Type B pancreatic cell (in vitro differentiated cells): ENCODE measurements around the gene RBSN. TPM values are rescaled to one million over a fixed set of nuclear protein-coding genes. Genes with fewer than 3 reads are reported as not detected.

Experiments used
- DNase-seq: peaks from one replicate; pipeline ENCODE4 v3.0.0; 2021; ENCODE audit warnings: mixed read lengths; ENCODE audit not compliant: unreplicated experiment; ENCODE audit errors: extremely low spot score
- H3K27ac Mint-ChIP-seq: 2 replicates; pipeline ENCODE4 v1.8.0; 2021; ENCODE audit warnings: mild to moderate bottlenecking, mixed read lengths
- H3K27me3 Mint-ChIP-seq: 2 replicates; pipeline ENCODE4 v1.8.0; 2021; ENCODE audit warnings: mixed read lengths
- H3K36me3 Mint-ChIP-seq: 2 replicates; pipeline ENCODE4 v1.8.0; 2021; ENCODE audit warnings: mixed read lengths
- H3K4me1 Mint-ChIP-seq: one replicate; pipeline ENCODE4 v1.8.0; 2021; ENCODE audit warnings: mixed read lengths; ENCODE audit not compliant: unreplicated experiment
- H3K4me3 Mint-ChIP-seq: 2 replicates; pipeline ENCODE4 v1.8.0; 2021; ENCODE audit warnings: mild to moderate bottlenecking, mixed read lengths
- H3K9me3 Mint-ChIP-seq: 2 replicates; pipeline ENCODE4 v1.8.0; 2021; ENCODE audit warnings: mixed read lengths
- CTCF ChIP-seq: fragments of 200-600 bp; sonication (generic); conservative IDR thresholded peaks from 2 replicates; pipeline ENCODE4 v1.5.0; 2021; ENCODE audit warnings: antibody characterized with exemption, mild to moderate bottlenecking
- total RNA-seq: library from RNA; stranded (reverse); gene quantifications from 2 replicates; pipeline ENCODE4 v1.2.1, GENCODE V29; 2021; ENCODE audit warnings: low replicate concordance

The RBSN gene
- total RNA-seq, 1 donor from 2014 or later, result 29.1 TPM

GRCh38 chr3:15032650-15033049, 66.3 kb downstream of the RBSN start:
- no peak for TF ChIP-seq CTCF
- no peak for DNase-seq
- no peaks in the 10 kb centered on the region for H3K4me1 Mint-ChIP-seq
- H3K36me3 Mint-ChIP-seq, result peaks cover 23% of the 10 kb centered on the region
- no peak overlapping the region for H3K27ac Mint-ChIP-seq
- no peaks in the 10 kb centered on the region for H3K27me3 Mint-ChIP-seq
- H3K9me3 Mint-ChIP-seq, result no peaks in the 10 kb centered on the region
- H3K4me3 Mint-ChIP-seq, result no peak overlapping the region

GRCh38 chr3:15029625-15030024, 69.3 kb downstream of the RBSN start:
- no peak for TF ChIP-seq CTCF

GRCh38 chr3:15023719-15024118, 75.2 kb downstream of the RBSN start:
- Mint-ChIP-seq H3K27me3 (no peaks in the 10 kb centered on the region), H3K27ac (no peak overlapping the region), H3K9me3 (no peaks in the 10 kb centered on the region), H3K4me3 (no peak overlapping the region), H3K36me3 (peaks cover 32% of the 10 kb centered on the region), H3K4me1 (no peaks in the 10 kb centered on the region)
- TF ChIP-seq CTCF, result no peak
- no peak for DNase-seq

More at GRCh38 chr3:15029625-15030024, 69.3 kb downstream of the RBSN start:
- H3K4me3 Mint-ChIP-seq, result no peak overlapping the region
- H3K27me3 Mint-ChIP-seq, result no peaks in the 10 kb centered on the region
- peaks cover 37% of the 10 kb centered on the region for H3K36me3 Mint-ChIP-seq
- no peaks in the 10 kb centered on the region for H3K9me3 Mint-ChIP-seq
- H3K27ac Mint-ChIP-seq, result no peak overlapping the region
- DNase-seq, result no peak
- H3K4me1 Mint-ChIP-seq, result no peaks in the 10 kb centered on the region

- no peak overlapping the region for H3K4me3 Mint-ChIP-seq
- peaks cover 27% of the 10 kb centered on the region for H3K36me3 Mint-ChIP-seq
- no peaks in the 10 kb centered on the region for H3K9me3 Mint-ChIP-seq
- H3K4me1 Mint-ChIP-seq, result no peaks in the 10 kb centered on the region
- H3K27ac Mint-ChIP-seq, result no peak overlapping the region
- H3K27me3 Mint-ChIP-seq, result no peaks in the 10 kb centered on the region
- no peak for TF ChIP-seq CTCF
- no peak for DNase-seq
Measured at GRCh38 chr3:15023249-15023648, 75.7 kb downstream of the RBSN start.

Other genes starting within 250 kb of the RBSN start
- gene NR2C2, start 151.6 kb downstream of the RBSN start, total RNA-seq, result 43.6 and 47.7 TPM in 2 replicates
- 71.7 and 79.7 TPM in 2 replicates for gene MRPS25, start 33.8 kb downstream of the RBSN start, total RNA-seq
- gene CAPN7, start 107.1 kb upstream of the RBSN start, total RNA-seq, result 37.9 and 41.9 TPM in 2 replicates
- gene SH3BP5, start 233.4 kb upstream of the RBSN start, total RNA-seq, result 31.2 and 33.4 TPM in 2 replicates